Hematopoietic multipotent progenitor cell (in vitro differentiated cells): ENCODE data around the gene AGTR1. TPM values are rescaled to one million over a fixed set of nuclear protein-coding genes. Genes with fewer than 3 reads are reported as not detected.

Source experiments
- small RNA-seq: library from RNA; depleted of rRNA; stranded (forward); fragments of <200 nt; gene quantifications from one replicate; pipeline ENCODE3, GENCODE V24; 2012
- total RNA-seq: library from RNA; depleted of rRNA; stranded (reverse); fragments of >200 nt; gene quantifications from one replicate; pipeline ENCODE4 v1.2.3, GENCODE V29; 2012

AGTR1 gene
- total RNA-seq, 1 donor: not detected

Small RNAs within 50 kb of the gene (small RNA-seq; reads per million reads assigned to genes)
- gene RPL38P1: not detected

Other genes starting within 250 kb of the AGTR1 start
- under 0.01 TPM for gene CPB1, start 129.9 kb downstream of the AGTR1 start, total RNA-seq
- 80.5 TPM for gene CPA3, start 167.4 kb downstream of the AGTR1 start, total RNA-seq